HEK293T (cell line): ENCODE results near the gene MRPS31.
"Not testable (repeated sequence)": the region's sequence is repeated elsewhere in the genome, so short reads cannot be mapped to it uniquely, and the experiment has no call there.

Source experiments
- ARNT ChIP-seq: fragments of 450-650 bp; IDR thresholded peaks from 2 replicates; pipeline ENCODE4 v1.6.1; 2017; ENCODE audit warnings: mild to moderate bottlenecking
- BHLHE40 ChIP-seq: fragments of 450-650 bp; IDR thresholded peaks from 2 replicates; pipeline ENCODE4 v1.6.1; 2016; ENCODE audit warnings: mild to moderate bottlenecking, moderate library complexity, borderline replicate concordance
- CTBP1 ChIP-seq: fragments of 450-650 bp; IDR thresholded peaks from 2 replicates; pipeline ENCODE4 v1.6.1; 2016; ENCODE audit warnings: borderline replicate concordance
- ELF4 ChIP-seq: fragments of 450-650 bp; IDR thresholded peaks from 2 replicates; pipeline ENCODE4 v1.6.1; 2017; ENCODE audit warnings: antibody characterized with exemption
- FOXA1 ChIP-seq: fragments of 450-650 bp; IDR thresholded peaks from 2 replicates; pipeline ENCODE4 v1.6.1; 2016; ENCODE audit warnings: mild to moderate bottlenecking
- FOXM1 ChIP-seq: fragments of 450-650 bp; IDR thresholded peaks from 2 replicates; pipeline ENCODE4 v1.6.1; 2017; ENCODE audit warnings: mild to moderate bottlenecking, borderline replicate concordance
- HDGF ChIP-seq: fragments of 450-650 bp; IDR thresholded peaks from 2 replicates; pipeline ENCODE4 v1.6.1; 2017; ENCODE audit warnings: antibody characterized with exemption, borderline replicate concordance
- NFRKB ChIP-seq: fragments of 450-650 bp; IDR thresholded peaks from 2 replicates; pipeline ENCODE4 v1.6.1; 2016; ENCODE audit warnings: mild to moderate bottlenecking, moderate library complexity
- PKNOX1 ChIP-seq: fragments of 450-650 bp; IDR thresholded peaks from 2 replicates; pipeline ENCODE4 v1.6.1; 2016
- SP1 ChIP-seq: fragments of 450-650 bp; IDR thresholded peaks from 2 replicates; pipeline ENCODE4 v1.6.1; 2017
- SUZ12 ChIP-seq: fragments of 450-650 bp; IDR thresholded peaks from 2 replicates; pipeline ENCODE4 v1.6.1; 2016; ENCODE audit warnings: mild to moderate bottlenecking
- TARDBP ChIP-seq: fragments of 450-650 bp; IDR thresholded peaks from 2 replicates; pipeline ENCODE4 v1.6.1; 2016
- ZNF384 ChIP-seq: fragments of 450-650 bp; IDR thresholded peaks from 2 replicates; pipeline ENCODE4 v1.6.1; 2016

DNA sequence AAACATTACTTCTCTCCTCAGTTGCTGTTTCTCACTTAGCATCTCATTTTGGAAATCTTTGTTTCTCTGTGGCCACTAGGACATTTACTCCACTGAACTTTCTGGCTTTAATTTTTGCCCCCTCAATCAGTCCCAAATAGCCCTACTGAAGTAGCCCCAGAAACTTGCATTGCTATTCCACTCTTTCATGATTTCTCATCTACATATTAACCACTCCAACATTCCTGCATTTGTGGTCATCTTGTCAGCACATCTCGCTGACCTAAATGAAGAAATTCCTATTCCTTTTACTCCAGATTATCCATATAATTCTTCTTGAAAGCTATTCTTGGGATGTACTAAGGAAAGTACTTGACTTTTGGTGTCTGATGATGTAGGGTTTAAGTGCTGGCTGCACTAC is 56.6 kb downstream of the MRPS31 start:
- not testable (repeated sequence) for TF ChIP-seq FOXA1, NFRKB, PKNOX1, SP1, BHLHE40, SUZ12, FOXM1, CTBP1, HDGF, TARDBP, ZNF384, ELF4, ARNT
